B cell (primary cell): ENCODE measurements around the gene AUP1.

ENCODE experiments used
- CTCF ChIP-seq: fragments of 200-600 bp; IDR thresholded peaks from one replicate; pipeline ENCODE4 v1.8.0; 2022; ENCODE audit warnings: antibody characterized with exemption, mild to moderate bottlenecking
- EZH2 ChIP-seq: IDR thresholded peaks from 2 replicates; pipeline ENCODE4 v1.6.1; 2012; ENCODE audit warnings: borderline replicate concordance, low read depth, mild to moderate bottlenecking, moderate library complexity, low read length; ENCODE audit not compliant: insufficient read depth, poor library complexity, severe bottlenecking

GRCh38 chr2:74532222-74532621, 2.7 kb upstream of the AUP1 start:
- TF ChIP-seq CTCF = peak; percentile 49
- TF ChIP-seq EZH2 = no peak
